GM12878 (cell line): ENCODE measurements around the gene BTC. TPM values are rescaled to one million over a fixed set of nuclear protein-coding genes. Genes with fewer than 3 reads are reported as not detected.

Experiments
- ATAC-seq: fragments of 200-7000 bp; cut with Tn5 transposase; 3 replicates; pipeline ENCODE4 v1.9.1; 2020; ENCODE audit warnings: mild to moderate bottlenecking, moderate library complexity
- BruUV-seq: library from RNA; stranded (reverse); fragments of 400-500 nt; replicated peaks from 2 replicates; lab custom pipeline; 2021; lab: Mats Ljungman, UMichigan
- CTCF ChIA-PET: fragments of 300-600 bp; sonication (Branson Sonifier 250); formaldehyde crosslinking; extraction: SDS; loops from one replicate; lab custom pipeline; 2021; ENCODE audit warnings: inconsistent platforms; lab: Yijun Ruan, JAX
- POLR2A ChIA-PET: fragments of 350-600 bp; formaldehyde crosslinking; extraction: SDS; loops from one replicate; lab custom pipeline; 2021; ENCODE audit warnings: inconsistent platforms; lab: Charles Lee
- RAD21 ChIA-PET: fragments of 300-600 bp; sonication (Branson Sonifier 250); formaldehyde crosslinking; loops from one replicate; lab custom pipeline; 2023; ENCODE audit warnings: antibody characterized with exemption; ENCODE audit not compliant: unreplicated experiment; lab: Charles Lee
- SMC1A ChIA-PET: fragments of 300-600 bp; sonication (Branson Sonifier 250); formaldehyde crosslinking; loops from one replicate; lab custom pipeline; 2023; ENCODE audit not compliant: unreplicated experiment, uncharacterized antibody; lab: Charles Lee
- DNase-seq: peaks from one replicate; pipeline ENCODE4 v3.0.0-alpha.2; 2011; ENCODE audit warnings: low read depth, low spot score
- FAIRE-seq: peaks from 3 replicates; lab custom pipeline; 2011; peaks lifted over from hg19 to GRCh38; lab: Jason Lieb, UNC
- H2AFZ ChIP-seq: 2 replicates; pipeline ENCODE4 v1.6.0; 2011; ENCODE audit warnings: low read depth, low read length, control low read depth; ENCODE audit not compliant: control insufficient read depth
- H3K27ac ChIP-seq: 2 replicates; pipeline ENCODE4 v1.5.1; 2011; ENCODE audit warnings: control low read depth; ENCODE audit not compliant: control insufficient read depth, insufficient read depth
- H3K27me3 ChIP-seq, 2 experiments: replicated peaks in 1 of 2; 2 replicates each; pipeline versions ENCODE4 v1.6.0 to v1.6.1; 2011; ENCODE audit warnings: low read length in 1 of 2; ENCODE audit not compliant: control insufficient read depth in 2 of 2, insufficient read depth in 2 of 2
- H3K36me3 ChIP-seq, 2 experiments: 2 replicates each; pipeline ENCODE4 v1.5.1; 2011; ENCODE audit warnings: low read length in 1 of 2; ENCODE audit not compliant: control insufficient read depth in 2 of 2, insufficient read depth in 2 of 2
- H3K4me1 ChIP-seq: 2 replicates; pipeline ENCODE4 v1.6.1; 2011; ENCODE audit warnings: mild to moderate bottlenecking, low read length, moderate library complexity, mixed read lengths; ENCODE audit not compliant: control insufficient read depth, insufficient read depth
- H3K4me2 ChIP-seq: 2 replicates; pipeline ENCODE4 v1.6.0; 2011; ENCODE audit warnings: control low read depth; ENCODE audit not compliant: control insufficient read depth, insufficient read depth
- H3K4me3 ChIP-seq: fragments of 200-600 bp; sonication (generic); 2 replicates; pipeline ENCODE4 v1.5.1; 2016
- H3K79me2 ChIP-seq: 2 replicates; pipeline ENCODE4 v1.6.0; 2011; ENCODE audit warnings: low read length; ENCODE audit not compliant: control insufficient read depth, insufficient read depth
- H3K9ac ChIP-seq: 2 replicates; pipeline ENCODE4 v1.8.0; 2011; ENCODE audit warnings: low read length, control low read depth, mixed read lengths; ENCODE audit not compliant: control insufficient read depth, insufficient read depth
- H3K9me3 ChIP-seq: replicated peaks from 3 replicates; pipeline ENCODE4 v1.5.1; 2011; ENCODE audit warnings: mild to moderate bottlenecking, low read length; ENCODE audit not compliant: control insufficient read depth, insufficient read depth
- H4K20me1 ChIP-seq: 2 replicates; pipeline ENCODE4 v1.6.0; 2011; ENCODE audit not compliant: control insufficient read depth, insufficient read depth
- GABPA ChIP-seq: IDR thresholded peaks from 2 replicates; pipeline ENCODE4 v1.6.1; 2014; ENCODE audit warnings: antibody characterized with exemption, low read depth, mild to moderate bottlenecking, inconsistent platforms
- HDAC2 ChIP-seq: fragments of 200-600 bp; sonication (generic); IDR thresholded peaks from 2 replicates; pipeline ENCODE4 v1.6.1; 2017
- IRF3 ChIP-seq: fragments of 450-650 bp; IDR thresholded peaks from 2 replicates; pipeline ENCODE4 v1.6.1; 2014; ENCODE audit warnings: mild to moderate bottlenecking
- JUNB ChIP-seq: IDR thresholded peaks from 2 replicates; pipeline ENCODE4 v1.6.1; 2016; ENCODE audit warnings: antibody characterized with exemption, mild to moderate bottlenecking
- KLF5 ChIP-seq: fragments of 450-650 bp; IDR thresholded peaks from 2 replicates; pipeline ENCODE4 v1.6.1; 2014; ENCODE audit warnings: mild to moderate bottlenecking; ENCODE audit not compliant: partially characterized antibody
- NFIC ChIP-seq: IDR thresholded peaks from 2 replicates; pipeline ENCODE4 v1.6.1; 2012; ENCODE audit warnings: low read depth, mild to moderate bottlenecking, inconsistent platforms, low read length, moderate library complexity
- POLR2AphosphoS5 ChIP-seq: IDR thresholded peaks from 2 replicates; pipeline ENCODE4 v1.6.1; 2011; ENCODE audit warnings: mild to moderate bottlenecking, low read length, inconsistent platforms
- SKIL ChIP-seq: fragments of 450-650 bp; IDR thresholded peaks from 2 replicates; pipeline ENCODE4 v1.6.1; 2017; ENCODE audit warnings: mild to moderate bottlenecking, low read depth, inconsistent platforms; ENCODE audit not compliant: poor library complexity, severe bottlenecking
- SMAD5 ChIP-seq: IDR thresholded peaks from 2 replicates; pipeline ENCODE4 v1.6.1; 2016; ENCODE audit warnings: antibody characterized with exemption, low read depth
- SPI1 ChIP-seq: IDR thresholded peaks from 2 replicates; pipeline ENCODE4 v1.6.1; 2011; ENCODE audit warnings: low read depth, mild to moderate bottlenecking, low read length, moderate library complexity, borderline replicate concordance; ENCODE audit not compliant: insufficient read depth
- USF1 ChIP-seq: IDR thresholded peaks from 2 replicates; pipeline ENCODE4 v1.6.1; 2011; ENCODE audit warnings: borderline replicate concordance, low read depth, mild to moderate bottlenecking, moderate library complexity, mixed read lengths, low read length; ENCODE audit not compliant: insufficient read depth; ENCODE audit errors: extremely low read length
- ZSCAN29 ChIP-seq: fragments of 450-650 bp; IDR thresholded peaks from 2 replicates; pipeline ENCODE4 v1.6.1; 2017; ENCODE audit warnings: mild to moderate bottlenecking, moderate library complexity
- WGBS: methylation state at CpG from one replicate; pipeline ENCODE4 v1.1.6; 2016; ENCODE audit warnings: low lambda C conversion rate; ENCODE audit not compliant: insufficient replicate concordance, insufficient coverage; ENCODE audit errors: missing lambda C conversion rate; 5-methylcytosine and 5-hydroxymethylcytosine counted together
- in situ Hi-C: fragments of 300-500 bp; cut with MboI; formaldehyde crosslinking; loops from 9 replicates; pipeline ENCODE4 v1.14.3; 2018; ENCODE audit warnings: mixed read lengths
- intact Hi-C: fragments of 100-400 bp; cut with micrococcal nuclease; formaldehyde crosslinking; loops from one replicate; pipeline ENCODE4 v1.14.2; 2022; ENCODE audit not compliant: unreplicated experiment
- polyA plus RNA-seq, 11 experiments: library from polyadenylated mRNA; depleted of rRNA in 4 of 11; unstranded in 6 of 11; stranded (reverse) in 5 of 11; fragments of >200 nt; fragmentation: Nextera tagmentation in 4 of 11; fragmentation: Illumina TruSeq in 1 of 11; extraction: Ambion mirVana in 4 of 11; extraction: Trizol in 1 of 11; gene quantifications; 1 replicate in 1 of 11; 2 replicates in 10 of 11; pipeline versions ENCODE4 v1.2.1 to v1.2.3, GENCODE V29; 2011 to 2016; ENCODE audit warnings: inconsistent platforms in 2 of 11, missing spikeins in 2 of 11, low read depth in 1 of 11
- total RNA-seq, 4 experiments: library from RNA; depleted of rRNA in 3 of 4; stranded (reverse); fragments of >200 nt in 3 of 4; fragmentation: Illumina TruSeq in 1 of 4; extraction: Trizol in 1 of 4; gene quantifications; 2 replicates each; pipeline versions ENCODE4 v1.2.1 to v1.2.3, GENCODE V29; 2013 to 2021

Gene BTC
- total and polyA plus RNA-seq, 10 of the 15 experiments (the other 5 are each of a cell fraction or from before 2014, with no cell fraction given) = not detected

- no peak overlapping the region for H3K9ac ChIP-seq
- H3K79me2 ChIP-seq = no peaks in the 10 kb centered on the region
- intact Hi-C loops (no loop called here), in situ Hi-C loops (no loop called here)
- no peaks in the 10 kb centered on the region; the same call in 2 of the 3 replicates for H3K9me3 ChIP-seq
- POLR2A ChIA-PET = no interaction called here
- H3K4me3 ChIP-seq = no peak overlapping the region
- TF ChIP-seq KLF5 (no peak), NFIC (no peak), USF1 (no peak), GABPA (no peak), POLR2AphosphoS5 (no peak), SPI1 (no peak), SMAD5 (no peak), HDAC2 (no peak), SKIL (no peak), JUNB (no peak), IRF3 (no peak), ZSCAN29 (no peak)
- ATAC-seq = no peak
- no peak for DNase-seq
- no peaks in the 10 kb centered on the region for H4K20me1 ChIP-seq
- no peaks in the 10 kb centered on the region for H3K4me1 ChIP-seq
- WGBS = 30% methylated on average over 4 of the region's 4 CpGs
- FAIRE-seq = no peak
- H3K36me3 ChIP-seq = no peaks in the 10 kb centered on the region
- H3K27ac ChIP-seq = no peak overlapping the region
- H2AFZ ChIP-seq = no peak overlapping the region
- no peak overlapping the region for H3K4me2 ChIP-seq
- RAD21 ChIA-PET = no interaction called here
- no TSS peak for BruUV-seq
- CTCF ChIA-PET = interaction anchor here (0.7 kb wide), 1 partner anchor 640 kb away, joined by 3 read pairs; no protein-coding TSS in a partner anchor
- SMC1A ChIA-PET = no interaction called here
- H3K27me3 ChIP-seq = peaks cover 6 to 16% of the 10 kb centered on the region in 2 experiments
Measured at GRCh38 chr4:74796631-74797030, 2.3 kb upstream of the BTC start.
